Measurements from ENCODE around the gene KRT9. TPM values are rescaled to one million over a fixed set of nuclear protein-coding genes. Genes with fewer than 3 reads are reported as not detected.
A peak's percentile ranks its signal among the peaks of the same experiment; 100 is the strongest.

Gene KRT9
- total and polyA plus RNA-seq, 2 experiments from 2014 or later = not detected

GRCh38 chr17:41536741-41537613, 34.9 kb downstream of the KRT9 start:
- no peak overlapping the region for H2AFZ ChIP-seq
- no peaks in the 10 kb centered on the region for H3K9me2 ChIP-seq (replicated peaks; ENCODE audit: insufficient read depth)
- H3K4me3 ChIP-seq = no peak overlapping the region
- 90% methylated on average over 7 of the region's 7 CpGs for WGBS (ENCODE audit: low lambda C conversion rate, missing lambda C conversion rate)
- H4K20me1 ChIP-seq (ENCODE audit: insufficient read depth, poor library complexity, severe bottlenecking) = no peaks in the 10 kb centered on the region
- TF ChIP-seq EZH2phosphoT487 (IDR thresholded peaks at IDR 0.05; ENCODE audit: low read depth, severe bottlenecking, unreplicated experiment) = no peak
- no peak for TF ChIP-seq CTCF (IDR thresholded peaks at IDR 0.05; ENCODE audit: poor library complexity)
- TF ChIP-seq EZH2 (IDR thresholded peaks at IDR 0.05; ENCODE audit: borderline replicate concordance) = no peak
- no peak for DNase-seq (ENCODE audit: low spot score)
- H3K27ac ChIP-seq = no peak overlapping the region
- peaks cover 39% of the 10 kb centered on the region for H3K4me1 ChIP-seq (ENCODE audit: insufficient read depth)
- no peaks in the 10 kb centered on the region for H3K36me3 ChIP-seq (replicated peaks; ENCODE audit: insufficient read depth, low read depth)
- no peaks in the 10 kb centered on the region for H3K9me3 ChIP-seq (ENCODE audit: low read depth)
- H3K79me2 ChIP-seq = no peaks in the 10 kb centered on the region
- H3K4me2 ChIP-seq = no peak overlapping the region
- no peaks in the 10 kb centered on the region for H3K27me3 ChIP-seq

- TF ChIP-seq EZH2 (IDR thresholded peaks at IDR 0.05; ENCODE audit: borderline replicate concordance) (no peak), EZH2phosphoT487 (IDR thresholded peaks at IDR 0.05; ENCODE audit: low read depth, severe bottlenecking, unreplicated experiment) (no peak), CTCF (IDR thresholded peaks at IDR 0.05; ENCODE audit: poor library complexity) (no peak)
- H2AFZ ChIP-seq = no peak overlapping the region
- 66% methylated on average over 15 of the region's 15 CpGs for WGBS (ENCODE audit: low lambda C conversion rate, missing lambda C conversion rate)
- peak; percentile 67 for DNase-seq (ENCODE audit: low spot score)
- H3K79me2 ChIP-seq = no peaks in the 10 kb centered on the region
- H3K4me1 ChIP-seq (ENCODE audit: insufficient read depth) = peaks cover 42% of the 10 kb centered on the region
- no peaks in the 10 kb centered on the region for H3K9me3 ChIP-seq (ENCODE audit: low read depth)
- no peaks in the 10 kb centered on the region for H3K27me3 ChIP-seq
- H4K20me1 ChIP-seq (ENCODE audit: insufficient read depth, poor library complexity, severe bottlenecking) = no peaks in the 10 kb centered on the region
- no peaks in the 10 kb centered on the region for H3K36me3 ChIP-seq (replicated peaks; ENCODE audit: insufficient read depth, low read depth)
- H3K4me2 ChIP-seq = peak overlapping the region; percentile 18
- no peak overlapping the region for H3K4me3 ChIP-seq
- H3K27ac ChIP-seq = peak overlapping the region; percentile 62
- no peaks in the 10 kb centered on the region for H3K9me2 ChIP-seq (replicated peaks; ENCODE audit: insufficient read depth)
Measured at GRCh38 chr17:41535764-41536481, 35.9 kb downstream of the KRT9 start.

- H3K27me3 ChIP-seq = no peaks in the 10 kb centered on the region
- H3K4me2 ChIP-seq = no peak overlapping the region
- DNase-seq (ENCODE audit: low spot score) = no peak
- H3K79me2 ChIP-seq = no peaks in the 10 kb centered on the region
- 80% methylated on average over 7 of the region's 7 CpGs for WGBS (ENCODE audit: low lambda C conversion rate, missing lambda C conversion rate)
- H3K27ac ChIP-seq = no peak overlapping the region
- no peaks in the 10 kb centered on the region for H3K9me3 ChIP-seq (ENCODE audit: low read depth)
- no peaks in the 10 kb centered on the region for H4K20me1 ChIP-seq (ENCODE audit: insufficient read depth, poor library complexity, severe bottlenecking)
- TF ChIP-seq EZH2 (IDR thresholded peaks at IDR 0.05; ENCODE audit: borderline replicate concordance) (no peak), CTCF (IDR thresholded peaks at IDR 0.05; ENCODE audit: poor library complexity) (no peak), EZH2phosphoT487 (IDR thresholded peaks at IDR 0.05; ENCODE audit: low read depth, severe bottlenecking, unreplicated experiment) (no peak)
- no peaks in the 10 kb centered on the region for H3K36me3 ChIP-seq (replicated peaks; ENCODE audit: insufficient read depth, low read depth)
- H3K9me2 ChIP-seq (replicated peaks; ENCODE audit: insufficient read depth) = no peaks in the 10 kb centered on the region
- H2AFZ ChIP-seq = no peak overlapping the region
- H3K4me3 ChIP-seq = no peak overlapping the region
- peaks cover 46% of the 10 kb centered on the region for H3K4me1 ChIP-seq (ENCODE audit: insufficient read depth)
Measured at GRCh38 chr17:41534899-41535546, 36.8 kb downstream of the KRT9 start.

Data from hepatocyte (in vitro differentiated cells).